ENCODE results near the gene SCNN1A. TPM values are rescaled to one million over a fixed set of nuclear protein-coding genes. Genes with fewer than 3 reads are reported as not detected.
"Not testable (repeated sequence)": the region's sequence is repeated elsewhere in the genome, so short reads cannot be mapped to it uniquely, and the experiment has no call there.

Gene SCNN1A
- total RNA-seq, 2 donors from 2014 or later, result 16.4 to 33.5 TPM

- peak; percentile 35 for ATAC-seq (ENCODE audit: insufficient number of reproducible peaks, low FRiP score, low read depth)
- H3K27ac ChIP-seq, result peak within 1 kb of the TSS; percentile 98 to 99
- no peak for DNase-seq (ENCODE audit: low spot score)
- H3K27me3 ChIP-seq (replicated peaks; ENCODE audit: insufficient read depth), result no peaks in the 10 kb centered on the region
- no peak for TF ChIP-seq CTCF (IDR thresholded peaks at IDR 0.05)
- no peaks in the 10 kb centered on the region for H3K36me3 ChIP-seq
- H3K9me3 ChIP-seq, result no peaks in the 10 kb centered on the region
- H3K4me3 ChIP-seq, result peak within 1 kb of the TSS; percentile 89
- peaks cover 37 to 73% of the 10 kb centered on the region in 2 donors for H3K4me1 ChIP-seq (ENCODE audit: control insufficient read depth in 1 of 2, low read depth in 2 of 2)
These were observed 33.8 kb downstream of the SCNN1A start, which contains the start of gene TNFRSF1A for GRCh38 chr12:6341417-6342139. Gene TNFRSF1A (minus strand): TSS chr12:6342076. CDS start chr12:6341814, 262 bp downstream.

- Histone ChIP-seq H3K27me3 (replicated peaks; ENCODE audit: insufficient read depth) (no peaks in the 10 kb centered on the region), H3K36me3 (no peaks in the 10 kb centered on the region), H3K4me1 (ENCODE audit: control insufficient read depth in 1 of 2, low read depth in 2 of 2) (peaks cover 32 to 68% of the 10 kb centered on the region in 2 donors), H3K4me3 (peak overlapping the region; percentile 89), H3K27ac (peak overlapping the region; percentile 98 to 99), H3K9me3 (no peaks in the 10 kb centered on the region)
- no peak for ATAC-seq (ENCODE audit: insufficient number of reproducible peaks, low FRiP score, low read depth)
- no peak for TF ChIP-seq CTCF (IDR thresholded peaks at IDR 0.05)
- DNase-seq (ENCODE audit: low spot score), result no peak
These were observed 34.5 kb downstream of the SCNN1A start for GRCh38 chr12:6340745-6341416.

- ATAC-seq (ENCODE audit: insufficient number of reproducible peaks, low FRiP score, low read depth), result no peak
- no peaks in the 10 kb centered on the region for H3K27me3 ChIP-seq (replicated peaks; ENCODE audit: insufficient read depth)
- no peaks in the 10 kb centered on the region for H3K36me3 ChIP-seq
- H3K27ac ChIP-seq, result peak overlapping the region; percentile 98 to 99
- peak overlapping the region; percentile 89 for H3K4me3 ChIP-seq
- DNase-seq (ENCODE audit: low spot score), result no peak
- no peaks in the 10 kb centered on the region for H3K9me3 ChIP-seq
- peaks cover 31 to 68% of the 10 kb centered on the region in 2 donors for H3K4me1 ChIP-seq (ENCODE audit: control insufficient read depth in 1 of 2, low read depth in 2 of 2)
- no peak for TF ChIP-seq CTCF (IDR thresholded peaks at IDR 0.05)
These were observed 35.2 kb downstream of the SCNN1A start for GRCh38 chr12:6340032-6340638.

GRCh38 chr12:6338955-6339354, 36.4 kb downstream of the SCNN1A start:
- no peak for DNase-seq (ENCODE audit: low spot score)
- H3K4me1 ChIP-seq (ENCODE audit: control insufficient read depth in 1 of 2, low read depth in 2 of 2), result peaks cover 43 to 68% of the 10 kb centered on the region in 2 donors
- peak overlapping the region; percentile 89 for H3K4me3 ChIP-seq
- no peak for ATAC-seq (ENCODE audit: insufficient number of reproducible peaks, low FRiP score, low read depth)
- H3K27ac ChIP-seq, result peak overlapping the region; percentile 98 to 99
- H3K36me3 ChIP-seq, result peaks cover 5% of the 10 kb centered on the region
- no peaks in the 10 kb centered on the region for H3K9me3 ChIP-seq
- no peak for TF ChIP-seq CTCF (IDR thresholded peaks at IDR 0.05)
- no peaks in the 10 kb centered on the region for H3K27me3 ChIP-seq (replicated peaks; ENCODE audit: insufficient read depth)

- peaks cover 46 to 68% of the 10 kb centered on the region in 2 donors for H3K4me1 ChIP-seq (ENCODE audit: control insufficient read depth in 1 of 2, low read depth in 2 of 2)
- peak overlapping the region; percentile 89 for H3K4me3 ChIP-seq
- H3K36me3 ChIP-seq; ATAC-seq (ENCODE audit: insufficient number of reproducible peaks, low FRiP score, low read depth); H3K27me3 ChIP-seq (replicated peaks; ENCODE audit: insufficient read depth); H3K9me3 ChIP-seq; DNase-seq (ENCODE audit: low spot score): not testable (repeated sequence)
- peak overlapping the region; percentile 98 to 99 for H3K27ac ChIP-seq
These were observed 36.8 kb downstream of the SCNN1A start for GRCh38 chr12:6338536-6338935.
